ENCODE results near the gene CALHM2.

The CALHM2 gene

GRCh38 chr10:103475437-103475836, 23.3 kb upstream of the CALHM2 start:
- Histone ChIP-seq H3K9ac (ENCODE audit: low read depth, low read length) (no peak overlapping the region), H3K4me2 (ENCODE audit: insufficient read depth, low read length) (no peak overlapping the region), H3K79me2 (ENCODE audit: insufficient read depth, low read length) (no peaks in the 10 kb centered on the region), H4K20me1 (ENCODE audit: insufficient read depth, low read length) (no peaks in the 10 kb centered on the region), H3K36me3 (ENCODE audit: insufficient read depth, low read length) (no peaks in the 10 kb centered on the region), H3K4me1 (ENCODE audit: insufficient read depth, low read length) (peaks cover 20% of the 10 kb centered on the region), H2AFZ (ENCODE audit: low read depth, low read length) (no peak overlapping the region), H3K27ac (ENCODE audit: low read length) (no peak overlapping the region), H3K4me3 (ENCODE audit: low read depth in 1 of 2, low read length in 2 of 2) (no peak overlapping the region), H3K9me3 (ENCODE audit: insufficient read depth, low read length, severe bottlenecking) (no peaks in the 10 kb centered on the region), H3K27me3 (ENCODE audit: insufficient read depth, low read length, poor library complexity) (no peaks in the 10 kb centered on the region)
- no peak for DNase-seq
- ATAC-seq (ENCODE audit: insufficient read depth, low read depth) = no peak
- TF ChIP-seq EZH2 (IDR thresholded peaks at IDR 0.05; ENCODE audit: borderline replicate concordance, low read depth, low read length, severe bottlenecking) = no peak
- TF ChIP-seq, protein P1, sequence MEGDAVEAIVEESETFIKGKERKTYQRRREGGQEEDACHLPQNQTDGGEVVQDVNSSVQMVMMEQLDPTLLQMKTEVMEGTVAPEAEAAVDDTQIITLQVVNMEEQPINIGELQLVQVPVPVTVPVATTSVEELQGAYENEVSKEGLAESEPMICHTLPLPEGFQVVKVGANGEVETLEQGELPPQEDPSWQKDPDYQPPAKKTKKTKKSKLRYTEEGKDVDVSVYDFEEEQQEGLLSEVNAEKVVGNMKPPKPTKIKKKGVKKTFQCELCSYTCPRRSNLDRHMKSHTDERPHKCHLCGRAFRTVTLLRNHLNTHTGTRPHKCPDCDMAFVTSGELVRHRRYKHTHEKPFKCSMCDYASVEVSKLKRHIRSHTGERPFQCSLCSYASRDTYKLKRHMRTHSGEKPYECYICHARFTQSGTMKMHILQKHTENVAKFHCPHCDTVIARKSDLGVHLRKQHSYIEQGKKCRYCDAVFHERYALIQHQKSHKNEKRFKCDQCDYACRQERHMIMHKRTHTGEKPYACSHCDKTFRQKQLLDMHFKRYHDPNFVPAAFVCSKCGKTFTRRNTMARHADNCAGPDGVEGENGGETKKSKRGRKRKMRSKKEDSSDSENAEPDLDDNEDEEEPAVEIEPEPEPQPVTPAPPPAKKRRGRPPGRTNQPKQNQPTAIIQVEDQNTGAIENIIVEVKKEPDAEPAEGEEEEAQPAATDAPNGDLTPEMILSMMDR (IDR thresholded peaks at IDR 0.05; ENCODE audit: borderline replicate concordance, extremely low read depth, low read length, poor library complexity, severe bottlenecking) = no peak

DNA sequence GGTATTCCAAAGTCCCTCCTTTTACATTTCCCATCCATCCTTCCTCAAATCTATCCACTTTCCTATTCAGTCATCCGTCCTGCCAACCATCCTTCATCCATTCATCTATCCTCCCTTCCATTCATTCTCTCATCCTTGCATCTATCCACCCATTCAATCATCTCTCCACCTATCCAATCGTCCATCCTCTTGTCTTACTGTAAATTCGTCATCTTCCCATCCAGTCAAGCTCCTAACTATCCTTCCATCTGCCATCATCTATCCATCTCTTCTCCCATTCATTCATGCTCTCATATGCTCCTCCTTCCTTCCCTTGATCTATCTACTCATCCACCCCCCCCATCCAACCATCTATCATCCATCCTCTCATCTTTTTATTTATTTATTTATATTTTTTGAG, 21.9 kb upstream of the CALHM2 start:
- no peak for ATAC-seq (ENCODE audit: insufficient read depth, low read depth)

GRCh38 chr10:103473261-103473671, 21.1 kb upstream of the CALHM2 start:
- H2AFZ ChIP-seq (ENCODE audit: low read depth, low read length) = no peak overlapping the region
- H3K9me3 ChIP-seq (ENCODE audit: insufficient read depth, low read length, severe bottlenecking) = no peaks in the 10 kb centered on the region
- no peaks in the 10 kb centered on the region for H3K79me2 ChIP-seq (ENCODE audit: insufficient read depth, low read length)
- H3K27me3 ChIP-seq (ENCODE audit: insufficient read depth, low read length, poor library complexity) = no peaks in the 10 kb centered on the region
- no peak overlapping the region for H3K27ac ChIP-seq (ENCODE audit: low read length)
- H3K9ac ChIP-seq (ENCODE audit: low read depth, low read length) = no peak overlapping the region
- DNase-seq = no peak
- no peak overlapping the region for H3K4me3 ChIP-seq (ENCODE audit: low read depth in 1 of 2, low read length in 2 of 2)
- H3K36me3 ChIP-seq (ENCODE audit: insufficient read depth, low read length) = no peaks in the 10 kb centered on the region
- no peak overlapping the region for H3K4me2 ChIP-seq (ENCODE audit: insufficient read depth, low read length)
- H4K20me1 ChIP-seq (ENCODE audit: insufficient read depth, low read length) = no peaks in the 10 kb centered on the region
- peaks cover 22% of the 10 kb centered on the region for H3K4me1 ChIP-seq (ENCODE audit: insufficient read depth, low read length)
- ATAC-seq (ENCODE audit: insufficient read depth, low read depth) = no peak
- TF ChIP-seq, protein P1 (IDR thresholded peaks at IDR 0.05; ENCODE audit: borderline replicate concordance, extremely low read depth, low read length, poor library complexity, severe bottlenecking) = no peak
- TF ChIP-seq EZH2 (IDR thresholded peaks at IDR 0.05; ENCODE audit: borderline replicate concordance, low read depth, low read length, severe bottlenecking) = no peak

More for the DNA sequence above, 21.9 kb upstream of the CALHM2 start:
- no peaks in the 10 kb centered on the region for H3K79me2 ChIP-seq (ENCODE audit: insufficient read depth, low read length)
- no peak for DNase-seq
- no peak overlapping the region for H3K4me2 ChIP-seq (ENCODE audit: insufficient read depth, low read length)
- no peak overlapping the region for H3K4me3 ChIP-seq (ENCODE audit: low read depth in 1 of 2, low read length in 2 of 2)
- H3K27ac ChIP-seq (ENCODE audit: low read length) = no peak overlapping the region
- no peak overlapping the region for H2AFZ ChIP-seq (ENCODE audit: low read depth, low read length)
- H4K20me1 ChIP-seq (ENCODE audit: insufficient read depth, low read length) = no peaks in the 10 kb centered on the region
- H3K27me3 ChIP-seq (ENCODE audit: insufficient read depth, low read length, poor library complexity) = no peaks in the 10 kb centered on the region
- no peak overlapping the region for H3K9ac ChIP-seq (ENCODE audit: low read depth, low read length)
- no peaks in the 10 kb centered on the region for H3K9me3 ChIP-seq (ENCODE audit: insufficient read depth, low read length, severe bottlenecking)
- peaks cover 22% of the 10 kb centered on the region for H3K4me1 ChIP-seq (ENCODE audit: insufficient read depth, low read length)
- TF ChIP-seq, protein P1 (IDR thresholded peaks at IDR 0.05; ENCODE audit: borderline replicate concordance, extremely low read depth, low read length, poor library complexity, severe bottlenecking) = no peak
- no peak for TF ChIP-seq EZH2 (IDR thresholded peaks at IDR 0.05; ENCODE audit: borderline replicate concordance, low read depth, low read length, severe bottlenecking)
- H3K36me3 ChIP-seq (ENCODE audit: insufficient read depth, low read length) = no peaks in the 10 kb centered on the region

DNA sequence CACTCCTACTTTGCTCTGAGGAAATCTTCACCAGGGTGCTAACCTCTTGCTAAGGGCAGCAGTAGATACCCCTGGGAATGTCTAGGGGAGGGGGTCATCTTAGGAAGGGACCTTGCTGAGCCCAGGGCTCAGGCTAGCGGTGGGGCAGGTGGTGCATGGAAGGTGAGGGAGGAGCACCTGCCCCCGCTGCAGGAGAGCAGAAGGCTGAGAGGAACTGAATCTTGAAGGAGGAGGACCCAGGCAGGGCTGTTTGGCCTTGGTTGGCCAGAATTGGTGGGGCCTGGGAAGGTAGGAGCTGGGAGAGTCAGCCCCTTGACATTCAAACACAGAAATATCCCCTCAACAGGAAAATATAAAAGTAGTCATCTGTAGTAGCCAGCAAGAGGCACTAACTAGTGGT, 19.8 kb upstream of the CALHM2 start:
- Histone ChIP-seq H3K4me2 (ENCODE audit: insufficient read depth, low read length) (peak overlapping the region; percentile 41; the same call in 1 of the 2 replicates), H3K9me3 (ENCODE audit: insufficient read depth, low read length, severe bottlenecking) (no peaks in the 10 kb centered on the region), H3K27ac (ENCODE audit: low read length) (peak overlapping the region; percentile 23; the same call in 1 of the 2 replicates), H3K79me2 (ENCODE audit: insufficient read depth, low read length) (no peaks in the 10 kb centered on the region), H3K9ac (ENCODE audit: low read depth, low read length) (peak overlapping the region; percentile 8; the same call in 1 of the 2 replicates), H3K4me3 (ENCODE audit: low read depth in 1 of 2, low read length in 2 of 2) (no peak overlapping the region), H3K36me3 (ENCODE audit: insufficient read depth, low read length) (no peaks in the 10 kb centered on the region), H4K20me1 (ENCODE audit: insufficient read depth, low read length) (no peaks in the 10 kb centered on the region), H3K27me3 (ENCODE audit: insufficient read depth, low read length, poor library complexity) (no peaks in the 10 kb centered on the region), H3K4me1 (ENCODE audit: insufficient read depth, low read length) (peaks cover 22% of the 10 kb centered on the region), H2AFZ (ENCODE audit: low read depth, low read length) (no peak overlapping the region)
- no peak for DNase-seq
- no peak for ATAC-seq (ENCODE audit: insufficient read depth, low read depth)
- TF ChIP-seq, protein P1 (IDR thresholded peaks at IDR 0.05; ENCODE audit: borderline replicate concordance, extremely low read depth, low read length, poor library complexity, severe bottlenecking) = no peak
- TF ChIP-seq EZH2 (IDR thresholded peaks at IDR 0.05; ENCODE audit: borderline replicate concordance, low read depth, low read length, severe bottlenecking) = no peak
